A673 (cell line): Measurements from ENCODE around the gene ABCB8. TPM values are rescaled to one million over a fixed set of nuclear protein-coding genes. Genes with fewer than 3 reads are reported as not detected.

Experiments
- BruUV-seq: library from RNA; stranded (reverse); fragments of 400-500 nt; replicated peaks from 2 replicates; lab custom pipeline; 2021; lab: Mats Ljungman, UMichigan
- CTCF ChIA-PET: fragments of 300-600 bp; sonication (Branson Sonifier 250); formaldehyde crosslinking; loops from one replicate; lab custom pipeline; 2022; ENCODE audit warnings: antibody characterized with exemption; lab: Charles Lee
- POLR2A ChIA-PET: fragments of 300-600 bp; sonication (Branson Sonifier 250); formaldehyde crosslinking; loops from one replicate; lab custom pipeline; 2022; ENCODE audit warnings: antibody characterized with exemption; ENCODE audit not compliant: low non-redundant PET; lab: Charles Lee
- DNase-seq: peaks from one replicate; pipeline ENCODE4 v3.0.0-alpha.2; 2015; ENCODE audit warnings: low spot score
- H3K27ac ChIP-seq: fragments of 200-600 bp; sonication (generic); 2 replicates; pipeline ENCODE4 v1.5.1; 2016; ENCODE audit warnings: mixed run types, low read depth, mild to moderate bottlenecking, mixed read lengths, antibody characterized with exemption, low read length; ENCODE audit not compliant: poor library complexity, severe bottlenecking
- H3K27me3 ChIP-seq: fragments of 200-600 bp; sonication (generic); replicated peaks from 2 replicates; pipeline ENCODE4 v1.6.1; 2017; ENCODE audit warnings: mixed run types, low read depth, mild to moderate bottlenecking, mixed read lengths, antibody characterized with exemption, low read length; ENCODE audit not compliant: insufficient read depth, poor library complexity
- H3K36me3 ChIP-seq: fragments of 200-600 bp; sonication (generic); 2 replicates; pipeline ENCODE4 v1.6.1; 2016; ENCODE audit warnings: mixed run types, mild to moderate bottlenecking, mixed read lengths, antibody characterized with exemption, low read length; ENCODE audit not compliant: insufficient read depth, poor library complexity, severe bottlenecking
- H3K4me1 ChIP-seq: fragments of 200-600 bp; sonication (generic); 2 replicates; pipeline ENCODE4 v1.6.1; 2017; ENCODE audit warnings: mixed run types, mild to moderate bottlenecking, mixed read lengths, antibody characterized with exemption, low read length; ENCODE audit not compliant: insufficient read depth, poor library complexity, severe bottlenecking
- H3K4me3 ChIP-seq: fragments of 200-600 bp; sonication (generic); 2 replicates; pipeline ENCODE4 v1.5.1; 2016; ENCODE audit warnings: low read depth, mixed run types, mild to moderate bottlenecking, mixed read lengths, low read length; ENCODE audit not compliant: poor library complexity, severe bottlenecking
- H3K9me3 ChIP-seq: fragments of 200-600 bp; sonication (generic); 2 replicates; pipeline ENCODE4 v1.6.1; 2016; ENCODE audit warnings: mixed run types, low read depth, mild to moderate bottlenecking, mixed read lengths, antibody characterized with exemption, low read length; ENCODE audit not compliant: poor library complexity, severe bottlenecking
- EZH2 ChIP-seq: fragments of 200-600 bp; sonication (generic); IDR thresholded peaks from 2 replicates; pipeline ENCODE4 v1.6.1; 2017; ENCODE audit warnings: borderline replicate concordance, low read depth, mild to moderate bottlenecking, mixed read lengths, antibody characterized with exemption, low read length; ENCODE audit not compliant: poor library complexity, severe bottlenecking
- intact Hi-C: fragments of 100-400 bp; cut with micrococcal nuclease; formaldehyde crosslinking; loops from one replicate; pipeline ENCODE4 v1.10.0; 2022; ENCODE audit not compliant: unreplicated experiment
- total RNA-seq: library from RNA; stranded (reverse); gene quantifications from 2 replicates; pipeline ENCODE4 v1.2.3, GENCODE V29; 2021
- TF ChIP-seq, protein P1 (sequence below): fragments of 300-800, 200-600 bp; sonication (generic); conservative IDR thresholded peaks from 2 replicates; pipeline ENCODE4 v1.5.1; 2017; ENCODE audit warnings: low read depth, mild to moderate bottlenecking, antibody characterized with exemption, low read length, moderate library complexity, mixed read lengths

Gene ABCB8
- total RNA-seq, 1 experiment from 2014 or later: 50.9 TPM

DNA sequence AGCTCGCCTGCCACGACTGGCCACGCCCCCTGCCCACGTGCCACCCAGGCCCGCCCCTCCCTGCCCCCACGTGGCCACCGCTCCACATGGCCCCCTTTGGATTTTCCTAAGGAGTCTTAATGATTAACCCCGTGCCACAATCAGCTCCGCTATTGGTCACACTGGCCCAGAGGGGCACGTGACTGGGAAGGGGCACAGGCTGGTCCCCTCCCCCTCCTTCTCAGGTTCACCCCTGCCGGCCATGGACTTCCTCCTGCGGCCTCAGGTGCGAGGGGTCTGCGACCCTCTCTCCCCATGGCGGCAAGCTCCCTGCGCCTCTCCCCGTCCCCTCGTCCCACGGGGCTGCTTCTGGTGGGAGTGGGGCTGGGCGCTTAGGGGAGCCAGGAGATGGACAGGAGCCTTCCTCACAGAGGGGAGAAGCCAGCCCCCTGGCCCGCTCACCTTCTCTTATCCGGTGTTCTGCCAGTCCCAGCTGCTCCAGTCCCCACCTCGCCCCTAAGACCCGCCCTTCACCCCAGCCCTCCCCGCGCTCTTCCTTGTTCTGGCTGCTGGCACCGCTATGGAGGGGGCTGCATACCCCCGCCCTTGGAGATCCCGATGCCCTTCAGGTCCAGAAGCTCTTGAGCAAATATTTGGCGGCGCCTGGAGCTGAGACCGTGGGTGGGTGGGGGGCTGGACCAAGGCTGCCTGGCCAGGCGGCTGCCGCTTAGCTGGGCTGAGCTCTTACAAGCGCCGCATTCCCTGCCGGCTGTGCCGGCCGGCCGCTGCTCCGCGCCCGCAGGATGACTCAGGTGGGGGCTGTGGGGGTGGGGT, 34.4 kb downstream of the ABCB8 start:
- Histone ChIP-seq H3K27me3 (no peaks in the 10 kb centered on the region), H3K27ac (peak overlapping the region; percentile 12), H3K4me3 (no peak overlapping the region), H3K4me1 (peaks cover 27% of the 10 kb centered on the region), H3K36me3 (peaks cover 26% of the 10 kb centered on the region), H3K9me3 (no peaks in the 10 kb centered on the region)
- TF ChIP-seq EZH2: no peak
- TF ChIP-seq, protein P1, sequence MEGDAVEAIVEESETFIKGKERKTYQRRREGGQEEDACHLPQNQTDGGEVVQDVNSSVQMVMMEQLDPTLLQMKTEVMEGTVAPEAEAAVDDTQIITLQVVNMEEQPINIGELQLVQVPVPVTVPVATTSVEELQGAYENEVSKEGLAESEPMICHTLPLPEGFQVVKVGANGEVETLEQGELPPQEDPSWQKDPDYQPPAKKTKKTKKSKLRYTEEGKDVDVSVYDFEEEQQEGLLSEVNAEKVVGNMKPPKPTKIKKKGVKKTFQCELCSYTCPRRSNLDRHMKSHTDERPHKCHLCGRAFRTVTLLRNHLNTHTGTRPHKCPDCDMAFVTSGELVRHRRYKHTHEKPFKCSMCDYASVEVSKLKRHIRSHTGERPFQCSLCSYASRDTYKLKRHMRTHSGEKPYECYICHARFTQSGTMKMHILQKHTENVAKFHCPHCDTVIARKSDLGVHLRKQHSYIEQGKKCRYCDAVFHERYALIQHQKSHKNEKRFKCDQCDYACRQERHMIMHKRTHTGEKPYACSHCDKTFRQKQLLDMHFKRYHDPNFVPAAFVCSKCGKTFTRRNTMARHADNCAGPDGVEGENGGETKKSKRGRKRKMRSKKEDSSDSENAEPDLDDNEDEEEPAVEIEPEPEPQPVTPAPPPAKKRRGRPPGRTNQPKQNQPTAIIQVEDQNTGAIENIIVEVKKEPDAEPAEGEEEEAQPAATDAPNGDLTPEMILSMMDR: no peak
- no peak for DNase-seq
- CTCF ChIA-PET: interaction anchor here (0.7 to 1.0 kb wide), 2 partner anchors 44 to 98 kb away, joined by 3 to 4 read pairs; no protein-coding TSS in a partner anchor
- no TSS peak for BruUV-seq
- POLR2A ChIA-PET: no interaction called here
- intact Hi-C loops: no loop called here

DNA sequence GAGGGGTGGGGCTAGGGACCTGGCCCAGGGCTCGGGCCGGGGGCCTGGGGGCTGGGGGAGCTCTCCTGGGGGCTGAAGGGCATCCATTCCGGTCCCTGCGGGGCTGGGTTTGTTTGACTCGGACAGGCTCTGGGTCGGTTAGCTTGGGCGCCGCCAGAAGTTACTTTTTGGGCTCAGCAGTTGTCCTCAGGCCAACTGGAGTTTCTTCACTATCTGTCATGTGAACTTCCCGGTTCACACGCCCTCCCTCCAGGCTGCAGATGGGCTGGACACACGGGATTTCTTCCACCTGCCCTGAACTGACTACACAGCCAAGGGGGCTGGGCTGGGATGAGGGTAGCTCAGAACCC, 34.9 kb downstream of the ABCB8 start:
- no TSS peak for BruUV-seq
- ChIA-PET POLR2A (no interaction called here), CTCF (interaction anchor here (0.7 to 1.0 kb wide), 2 partner anchors 45 to 98 kb away, joined by 3 to 4 read pairs; no protein-coding TSS in a partner anchor)
- intact Hi-C loops: no loop called here
- H3K36me3 ChIP-seq: peaks cover 31% of the 10 kb centered on the region
- no peak overlapping the region for H3K27ac ChIP-seq
- peaks cover 26% of the 10 kb centered on the region for H3K4me1 ChIP-seq
- no peak for TF ChIP-seq EZH2
- TF ChIP-seq, protein P1: no peak
- no peak for DNase-seq
- H3K27me3 ChIP-seq: no peaks in the 10 kb centered on the region
- H3K9me3 ChIP-seq: no peaks in the 10 kb centered on the region
- H3K4me3 ChIP-seq: no peak overlapping the region

DNA sequence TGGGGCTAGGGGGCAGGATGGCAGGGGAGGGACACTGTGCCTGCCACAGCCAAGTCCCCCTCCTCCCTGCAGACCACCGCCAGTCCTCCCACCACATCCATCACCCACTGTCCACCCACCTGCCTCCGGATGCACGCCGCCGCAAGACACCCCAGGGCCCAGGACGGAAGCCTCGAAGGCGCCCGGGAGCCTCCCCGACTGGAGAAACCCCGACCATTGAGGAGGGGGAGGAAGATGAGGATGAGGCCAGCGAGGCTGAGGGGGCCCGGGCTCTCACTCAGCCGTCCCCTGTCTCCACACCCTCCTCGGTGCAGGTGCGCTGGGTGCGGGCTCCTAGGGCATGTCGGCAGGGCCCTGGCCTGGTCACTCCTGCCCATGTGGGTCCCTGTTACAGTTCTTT, 36.2 kb downstream of the ABCB8 start:
- no peak for DNase-seq
- H3K4me3 ChIP-seq: no peak overlapping the region
- POLR2A ChIA-PET: no interaction called here
- BruUV-seq: no TSS peak
- intact Hi-C loops: no loop called here
- TF ChIP-seq, protein P1: no peak
- TF ChIP-seq EZH2: no peak
- no peaks in the 10 kb centered on the region for H3K9me3 ChIP-seq
- CTCF ChIA-PET: no interaction called here
- H3K4me1 ChIP-seq: peaks cover 17% of the 10 kb centered on the region
- no peak overlapping the region for H3K27ac ChIP-seq
- H3K36me3 ChIP-seq: peaks cover 38% of the 10 kb centered on the region
- no peaks in the 10 kb centered on the region for H3K27me3 ChIP-seq
